Umbilical cord (tissue), 2 donors: ENCODE data around the gene SYNM. TPM values are rescaled to one million over a fixed set of nuclear protein-coding genes. Genes with fewer than 3 reads are reported as not detected.

Experiments used
- DNase-seq: peaks from one replicate; pipeline ENCODE4 v3.0.0-alpha.2; 2015; ENCODE audit warnings: low spot score
- total RNA-seq: library from RNA; depleted of rRNA; stranded (reverse); fragments of >200 nt; gene quantifications from one replicate; pipeline ENCODE4 v1.2.3, GENCODE V29; 2014; ENCODE audit warnings: low replicate concordance; ENCODE audit not compliant: insufficient read depth

The SYNM gene
- total RNA-seq, 1 donor from 2014 or later, result 230 TPM

DNA sequence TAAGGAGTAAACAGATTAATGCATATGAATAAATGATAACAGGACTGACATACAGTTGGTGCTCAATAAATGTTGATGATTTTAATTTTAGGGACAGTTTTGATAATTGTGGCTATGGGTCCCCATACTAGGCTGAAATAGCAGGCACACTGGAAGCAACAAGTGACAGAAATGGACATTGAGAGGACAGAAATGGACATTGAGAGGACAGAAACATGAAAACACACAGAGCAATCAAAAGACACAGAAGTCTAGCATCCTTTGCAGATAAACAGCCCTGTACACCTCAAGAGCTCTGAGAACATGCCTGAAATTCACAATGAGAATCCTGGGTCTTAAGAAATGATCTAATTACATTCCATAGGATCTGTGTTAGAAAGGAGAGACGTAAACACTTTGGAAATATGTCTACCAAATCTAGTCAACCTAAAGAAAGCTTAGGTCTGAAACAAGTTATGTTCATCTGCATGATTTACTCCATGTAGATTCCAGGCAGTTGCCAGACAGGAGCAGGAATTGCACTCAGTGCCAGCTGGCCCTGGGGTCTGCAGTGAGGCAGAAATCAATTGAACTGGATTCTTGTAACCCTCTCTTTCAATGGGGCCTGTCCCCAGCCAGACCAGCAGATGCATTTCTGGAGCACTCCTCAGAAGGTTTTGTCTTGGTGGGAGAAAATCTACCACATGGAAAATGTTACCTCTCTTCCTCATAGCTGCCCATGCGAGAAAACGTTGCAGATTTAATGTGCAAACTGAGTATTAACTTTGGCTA, 60.3 kb downstream of the SYNM start:
- DNase-seq, result no peak

DNA sequence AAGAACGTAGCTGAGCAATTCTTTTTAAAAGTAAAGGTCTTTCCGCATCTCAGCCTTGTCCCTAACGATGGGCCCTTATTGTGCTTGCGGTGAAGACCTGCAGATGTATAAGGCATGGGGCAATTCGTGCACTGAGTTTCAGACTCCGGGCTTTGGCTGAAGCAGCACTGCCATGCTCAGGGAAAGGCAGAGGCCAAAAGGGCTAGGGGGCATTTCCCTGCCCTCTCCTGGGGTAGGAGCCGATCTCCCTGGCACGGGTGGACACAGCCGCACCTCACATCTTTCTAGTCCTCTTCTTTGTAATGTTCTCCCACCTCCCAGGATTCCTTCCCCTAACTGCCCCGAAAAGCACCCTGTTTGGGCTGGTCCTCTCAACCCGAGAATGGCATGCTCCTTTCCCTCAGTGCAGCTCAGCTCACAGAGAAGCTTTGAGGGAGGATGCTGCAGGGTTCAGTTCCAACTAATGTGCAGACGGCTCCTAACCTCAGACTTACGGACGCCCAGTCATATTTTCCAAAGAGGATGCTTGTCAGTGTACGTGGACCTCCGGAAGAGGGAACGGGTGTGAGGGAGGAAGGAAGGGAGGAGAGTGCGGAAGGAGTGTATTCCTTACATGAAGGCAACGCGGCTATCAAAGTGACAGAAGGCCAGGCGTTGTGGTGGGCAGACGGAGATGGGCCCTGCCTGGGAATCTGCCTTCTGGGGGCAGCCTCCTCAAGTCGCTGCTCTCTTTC, 61.2 kb downstream of the SYNM start:
- DNase-seq, result no peak

DNA sequence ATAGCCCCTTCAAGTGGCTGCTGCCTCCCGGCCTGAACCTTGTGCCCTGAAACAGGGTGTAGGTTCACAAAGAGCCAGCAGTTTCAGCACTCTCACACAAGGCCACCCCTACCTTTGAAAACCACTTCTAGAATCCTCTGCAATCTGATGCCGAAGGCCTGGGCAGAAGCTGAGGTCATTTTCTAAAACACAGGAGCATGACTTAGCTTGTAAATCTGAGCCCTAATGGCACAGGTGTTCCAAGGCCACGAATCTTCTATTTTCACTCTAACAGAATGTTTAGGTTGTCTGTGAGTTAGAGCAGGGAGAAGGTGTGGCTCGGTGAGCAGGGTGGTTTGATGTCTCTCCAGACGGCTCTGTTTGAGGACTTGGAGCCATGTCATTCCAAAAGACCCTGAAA, 62.3 kb downstream of the SYNM start:
- DNase-seq, result no peak

DNA sequence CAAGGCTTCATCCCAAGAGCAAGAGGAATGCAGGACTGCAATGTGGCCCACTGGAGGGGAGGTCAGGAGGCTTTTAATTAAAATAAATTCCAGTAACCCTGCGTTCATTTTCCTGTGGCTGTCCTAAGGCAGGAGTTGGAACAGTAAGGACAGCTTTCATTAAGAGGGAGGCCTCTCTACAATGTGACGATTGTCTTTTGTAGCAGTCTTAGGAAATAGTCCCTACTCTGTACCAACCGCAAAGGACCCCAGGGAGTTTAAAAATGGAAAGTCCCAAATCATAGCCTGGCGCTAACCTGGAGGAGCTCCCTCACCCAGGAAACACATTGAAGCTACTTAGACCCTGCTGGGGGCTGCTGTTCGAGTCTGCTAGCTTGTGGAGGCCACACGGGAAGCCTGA, 62.8 kb downstream of the SYNM start:
- DNase-seq, result no peak

DNA sequence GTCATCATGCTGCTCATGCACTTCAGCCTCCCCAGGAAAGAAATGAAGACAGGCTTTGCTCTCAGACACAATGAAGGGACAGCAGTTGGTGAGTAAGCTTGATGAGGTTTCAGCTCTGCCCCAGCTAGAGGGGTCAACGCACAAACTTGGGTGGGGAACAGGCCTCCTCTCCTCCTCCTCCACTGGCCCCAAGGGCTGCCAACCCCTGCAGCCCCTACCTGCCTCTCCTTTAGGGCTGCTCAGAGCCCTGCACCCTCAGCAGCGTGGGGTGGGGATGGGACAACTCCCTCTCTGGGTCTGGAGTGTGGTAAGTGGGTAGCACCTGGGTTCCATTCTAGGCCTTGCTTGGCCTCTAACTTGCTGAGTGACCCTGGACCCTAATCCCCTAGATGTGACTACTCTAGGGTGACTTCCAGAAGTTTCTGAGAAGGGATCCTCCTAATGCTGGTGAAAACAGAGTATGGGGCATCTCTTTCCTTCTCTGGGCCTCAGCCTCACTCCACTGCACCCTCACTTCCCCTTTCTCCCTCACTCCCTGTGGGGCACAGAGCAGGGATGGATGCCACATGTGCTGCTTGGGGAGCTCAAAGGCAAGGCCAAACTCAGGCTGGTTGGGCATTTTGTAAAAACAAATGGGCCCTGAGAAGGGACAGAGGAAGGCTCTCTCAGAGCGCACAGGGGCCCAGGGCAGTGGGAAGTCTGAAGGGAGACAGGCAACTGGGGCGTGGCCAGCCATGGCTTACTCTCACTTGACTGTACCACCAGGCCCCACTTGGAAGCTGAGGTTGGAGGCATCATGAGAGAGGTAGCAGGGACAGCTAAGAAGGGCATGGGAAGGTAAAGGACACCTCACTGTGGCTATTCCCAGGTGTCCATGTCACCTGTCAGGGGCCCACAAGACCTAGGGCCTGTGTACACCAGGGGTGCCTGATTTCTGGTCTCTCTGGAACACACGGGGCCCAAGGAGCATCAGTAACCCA, 64.0 kb downstream of the SYNM start:
- no peak for DNase-seq

DNA sequence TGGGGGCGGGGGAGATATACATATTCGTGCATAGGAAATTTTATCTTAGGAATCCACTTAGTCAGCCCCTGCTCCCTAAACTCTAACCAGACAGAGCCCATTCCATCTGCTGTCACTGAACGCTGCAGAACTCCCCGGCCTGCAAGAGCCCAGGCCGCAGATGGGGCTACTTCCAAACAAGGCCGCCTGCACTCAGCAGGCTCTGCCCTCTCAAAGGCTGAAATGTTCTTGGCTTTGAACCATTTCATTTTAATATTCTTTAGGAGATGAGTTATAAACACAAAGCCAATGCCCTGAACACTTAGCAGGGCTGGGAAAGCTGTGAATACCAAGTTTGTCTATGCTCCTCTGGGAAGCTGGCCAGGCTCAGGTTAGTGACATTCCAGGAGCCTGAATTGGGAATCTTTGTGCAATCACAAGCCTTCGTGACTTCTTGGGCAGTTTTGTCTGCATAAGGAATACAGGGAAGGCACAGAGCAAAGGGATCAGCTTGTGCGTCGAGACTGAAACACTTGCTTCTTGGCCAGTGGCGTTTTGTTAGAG, 65.0 kb downstream of the SYNM start:
- DNase-seq, result peak; percentile 82

DNA sequence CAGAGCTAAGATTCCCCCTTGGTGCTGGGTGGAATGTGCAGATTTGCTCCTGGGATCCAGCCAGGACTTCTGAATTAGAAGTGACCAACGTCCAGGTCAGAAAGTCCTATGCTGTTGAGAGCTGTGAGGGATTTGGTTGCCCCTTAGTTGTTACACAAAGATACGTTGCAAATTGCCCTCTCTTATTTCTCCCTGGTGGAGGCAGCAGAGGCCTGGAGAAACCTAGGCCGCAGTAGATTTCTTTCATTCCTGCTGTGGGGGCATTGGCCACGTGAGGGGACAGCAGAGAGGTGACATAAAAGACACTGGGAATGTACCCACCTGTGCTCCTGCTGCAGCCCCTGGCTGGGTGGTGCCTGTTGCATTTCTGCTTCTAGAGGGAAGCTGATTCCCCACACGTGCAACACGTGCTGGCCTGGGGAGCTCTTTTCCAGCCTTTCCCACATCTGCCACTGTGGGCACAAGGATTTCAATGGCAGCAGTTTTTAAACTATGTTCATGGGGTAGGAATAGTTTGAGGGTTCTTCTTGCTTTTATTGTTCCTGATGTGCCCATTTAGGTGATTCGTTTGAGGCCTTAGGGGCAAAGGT, 65.7 kb downstream of the SYNM start:
- DNase-seq, result no peak

DNA sequence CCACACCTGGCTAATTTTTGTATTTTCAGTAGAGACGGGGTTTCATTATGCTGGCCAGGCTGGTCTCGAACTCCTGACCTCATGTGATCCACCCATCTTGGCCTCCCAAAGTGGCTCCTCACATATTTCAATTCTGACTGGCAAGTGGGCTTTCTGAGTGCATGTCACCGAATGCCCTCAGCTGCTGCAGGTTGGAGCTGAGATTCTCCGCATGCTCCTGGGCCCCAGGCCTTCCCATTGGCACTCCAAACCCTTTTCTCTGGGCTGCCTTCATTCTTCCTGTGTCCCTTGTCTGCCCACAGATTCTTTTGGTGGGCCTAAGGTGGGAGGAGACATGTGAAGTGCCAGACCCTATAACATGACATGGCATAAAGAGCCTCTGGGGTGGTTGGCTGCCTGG, 67.3 kb downstream of the SYNM start:
- no peak for DNase-seq

DNA sequence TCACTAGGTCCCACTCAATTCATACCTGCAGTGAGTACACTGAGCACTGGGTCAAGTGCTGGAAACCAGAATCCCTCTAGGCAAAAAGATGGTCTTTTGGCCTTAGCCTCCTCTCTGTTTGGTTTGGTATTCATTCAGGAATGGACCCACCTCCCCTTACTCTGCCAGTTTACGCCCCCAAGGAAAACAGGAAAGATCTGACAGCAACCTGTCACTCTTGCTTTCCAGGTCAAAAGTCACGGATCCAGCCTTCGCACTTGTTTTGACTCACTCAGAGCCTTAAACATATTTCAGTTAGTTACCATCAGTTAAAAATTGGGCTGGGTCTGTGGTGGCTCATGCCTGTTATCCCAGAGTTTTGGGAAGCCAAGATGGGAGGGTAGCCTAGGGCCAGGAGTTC, 68.1 kb downstream of the SYNM start:
- DNase-seq, result no peak

DNA sequence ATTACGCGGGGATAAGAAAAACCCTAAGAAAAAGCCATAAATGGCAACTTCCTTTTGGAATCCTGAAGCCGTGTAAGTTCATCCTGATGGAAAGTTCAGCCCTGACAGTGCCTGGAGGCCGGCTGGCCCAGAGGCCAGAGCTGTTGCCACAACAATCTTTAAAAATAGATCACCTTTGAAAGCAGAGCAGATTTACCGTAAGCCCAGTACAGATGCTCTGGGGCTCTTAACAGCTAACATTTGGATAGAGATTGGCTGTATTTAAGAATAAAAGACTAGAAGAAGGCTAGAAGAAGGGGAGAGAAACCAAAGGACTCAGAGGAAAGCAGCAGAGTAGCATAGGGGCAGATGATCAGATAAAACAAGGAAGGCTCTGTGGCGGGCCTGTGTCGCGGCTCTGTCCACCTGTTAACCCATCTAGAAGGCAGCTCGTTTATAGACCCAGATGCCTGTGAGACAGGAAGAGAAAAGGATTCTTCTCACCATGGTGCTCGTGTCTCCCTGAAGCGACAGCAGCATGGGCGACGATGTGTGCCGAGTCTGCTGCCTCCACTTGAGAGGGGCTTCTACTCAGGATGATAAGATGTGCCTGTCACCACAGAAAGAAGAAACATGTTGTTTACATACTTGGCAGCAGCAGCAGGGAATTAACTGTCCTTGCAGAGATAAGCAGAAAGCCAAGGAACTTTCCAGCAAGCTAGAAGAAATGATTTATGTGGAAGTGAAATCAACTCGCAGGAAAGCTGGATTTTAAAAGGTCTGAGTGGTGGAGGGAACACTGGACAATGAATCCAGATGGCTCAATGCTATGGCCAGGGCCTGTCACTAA, 69.9 kb downstream of the SYNM start:
- peak; percentile 82 for DNase-seq

DNA sequence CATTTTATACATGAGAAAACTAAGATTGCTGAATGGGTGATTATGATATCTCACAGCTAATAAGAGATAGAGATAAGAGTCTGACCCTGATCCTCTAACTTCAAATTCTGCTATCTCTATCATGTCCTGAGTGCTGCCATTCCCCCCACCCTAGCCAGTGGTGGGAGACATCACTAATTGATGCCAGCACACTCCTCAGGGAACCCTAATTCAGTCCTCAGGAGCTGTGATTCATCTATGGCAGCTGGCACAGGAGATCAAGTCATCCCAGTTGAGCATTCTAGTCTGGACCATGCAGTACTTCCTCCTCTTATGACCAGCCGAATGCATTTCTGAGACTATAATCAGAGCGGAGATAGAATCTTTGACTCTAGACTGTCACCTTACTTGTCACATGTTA, 71.9 kb downstream of the SYNM start:
- DNase-seq, result peak; percentile 17

DNA sequence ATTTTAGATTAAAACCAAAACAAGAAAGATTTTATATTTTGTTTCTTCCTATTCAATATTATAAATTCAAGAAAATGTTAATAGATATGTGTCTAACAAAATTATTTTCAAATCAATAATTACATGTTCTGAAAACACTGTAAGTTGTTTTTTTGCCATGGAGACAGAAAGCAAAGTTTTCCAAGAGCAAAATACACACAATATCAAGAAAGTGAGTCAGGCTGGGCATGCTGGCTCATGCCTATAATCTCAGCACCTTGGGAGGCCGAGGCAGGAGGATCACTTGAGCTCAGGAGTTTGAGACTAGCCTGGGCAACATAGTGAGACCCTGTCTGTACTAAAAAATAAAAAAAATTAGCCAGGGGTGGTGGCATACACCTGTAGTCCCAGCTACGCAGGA, 72.8 kb downstream of the SYNM start:
- DNase-seq, result no peak

DNA sequence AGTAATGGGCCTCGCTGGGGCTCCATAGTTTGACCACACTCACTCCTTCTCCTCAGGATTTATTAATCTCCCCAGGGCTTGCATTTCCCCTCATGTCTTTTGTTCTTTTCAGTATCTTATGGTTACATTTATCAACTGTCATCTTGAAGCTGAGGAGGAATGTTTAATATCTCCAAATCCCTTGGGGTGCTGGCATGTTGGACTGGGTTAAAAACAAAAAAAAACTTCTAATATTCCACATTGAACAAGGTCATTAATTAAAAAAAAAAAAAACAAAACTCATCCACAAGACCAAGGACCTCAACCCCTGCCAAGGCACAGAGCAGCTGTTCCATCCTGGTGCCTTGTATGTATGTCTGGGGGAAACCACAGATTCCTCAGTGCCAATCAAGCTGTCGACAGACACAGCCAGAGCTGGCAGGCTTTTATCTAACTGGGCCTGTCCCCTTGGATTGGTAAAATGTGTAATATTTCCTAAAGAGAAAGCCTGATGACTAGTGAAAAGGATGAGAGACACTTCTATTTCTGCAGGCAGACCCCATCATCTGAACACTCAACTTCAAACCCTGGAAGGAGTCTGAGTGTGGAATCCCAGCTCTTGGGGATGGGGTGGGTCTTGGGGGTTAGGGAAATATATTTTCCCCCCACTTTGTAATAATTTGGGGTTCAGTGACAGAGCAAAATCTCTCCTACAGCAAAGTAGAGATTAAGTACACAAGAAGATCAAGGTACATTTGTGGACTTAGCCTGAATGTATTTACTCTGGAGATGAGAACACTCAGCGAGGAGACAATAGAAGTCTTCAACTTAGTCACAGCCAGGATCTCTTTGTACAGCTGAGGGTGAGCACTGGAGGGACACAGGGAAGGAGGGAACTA, 75.4 kb downstream of the SYNM start:
- DNase-seq, result peak; percentile 29

DNA sequence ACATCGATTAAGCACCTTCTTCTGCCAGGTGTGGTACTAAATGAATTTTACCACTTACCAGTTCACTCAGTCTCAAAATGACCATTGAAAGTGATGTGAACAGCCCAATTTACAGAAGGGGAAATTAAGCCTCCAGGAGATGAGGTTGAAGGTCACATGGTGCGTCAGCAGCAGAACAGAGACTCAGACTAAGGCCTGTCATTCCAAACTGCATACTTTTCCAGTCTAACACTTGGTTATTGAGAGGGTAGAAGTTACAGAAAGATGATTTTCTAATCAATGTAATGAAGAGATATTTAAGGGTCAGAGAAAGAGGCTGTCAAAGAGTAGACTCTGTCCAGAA, 76.1 kb downstream of the SYNM start:
- DNase-seq, result no peak

DNA sequence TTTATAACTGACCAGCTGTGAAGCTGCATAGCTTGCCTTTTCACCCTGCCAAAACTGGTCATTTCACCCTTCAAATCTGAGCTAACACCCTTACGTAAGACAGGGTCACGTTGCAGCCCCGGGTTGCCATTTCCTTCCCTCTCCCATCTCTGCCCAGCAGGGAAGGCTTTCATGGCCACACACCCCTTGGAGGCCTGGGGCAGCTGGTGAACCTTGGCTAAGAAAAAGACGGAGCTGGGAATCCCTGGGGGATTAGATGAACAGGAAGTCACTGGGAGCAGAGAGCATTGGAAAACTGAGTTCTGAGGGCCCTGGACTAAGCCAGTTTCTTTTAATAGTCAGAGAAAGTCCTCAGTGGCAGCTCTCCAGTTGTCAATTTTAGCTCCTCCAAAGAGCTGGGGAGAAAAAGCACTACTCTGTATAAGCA, 76.7 kb downstream of the SYNM start:
- DNase-seq, result peak; percentile 74

DNA sequence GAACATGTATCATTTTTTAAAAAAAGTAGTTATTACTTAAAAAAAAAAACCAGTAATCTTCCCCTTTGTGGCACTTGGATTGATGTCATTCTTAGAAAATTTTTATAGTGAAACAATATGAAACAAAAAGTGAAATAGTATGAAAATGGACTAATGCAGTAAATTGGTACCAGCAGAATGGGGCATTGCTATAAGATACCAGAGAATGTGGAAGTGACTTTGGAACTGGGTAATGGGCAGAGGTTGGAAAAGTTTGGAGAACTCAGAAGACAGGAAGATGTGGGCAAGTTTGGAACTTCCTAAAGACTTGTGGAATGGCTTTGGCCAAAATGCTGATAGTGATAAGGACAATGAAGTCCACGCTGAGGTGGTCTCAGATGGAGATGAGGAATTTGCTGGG, 77.9 kb downstream of the SYNM start:
- DNase-seq, result no peak
